Activated T-helper 1 cell treated with anti-CD3 and anti-CD28 coated beads, Interleukin-12 subunit alpha, Interleukin-12 subunit beta, Interleukin-2, Interleukin-4 antibody, amounts not matched to agents 30 ng/mL and 10 ng/mL and 1 ng/mL, durations not matched to agents 14 hours and 24 hours and 36 hours (primary cell): ENCODE results near the gene CYBA. TPM values are rescaled to one million over a fixed set of nuclear protein-coding genes. Genes with fewer than 3 reads are reported as not detected.

Experiments
- DNase-seq: peaks from one replicate; pipeline ENCODE4 v3.0.0; 2021; ENCODE audit warnings: low spot score
- H3K27ac Mint-ChIP-seq: one replicate; pipeline ENCODE4 v1.8.0; 2021; ENCODE audit warnings: mild to moderate bottlenecking, mixed read lengths
- H3K27me3 Mint-ChIP-seq: one replicate; pipeline ENCODE4 v1.8.0; 2022; ENCODE audit warnings: mild to moderate bottlenecking, moderate library complexity, mixed read lengths; ENCODE audit not compliant: insufficient read depth
- H3K36me3 Mint-ChIP-seq: one replicate; pipeline ENCODE4 v1.8.0; 2021; ENCODE audit warnings: low read depth, mixed read lengths
- H3K4me1 Mint-ChIP-seq: one replicate; pipeline ENCODE4 v1.8.0; 2021; ENCODE audit warnings: low read depth, mixed read lengths
- H3K4me3 Mint-ChIP-seq: one replicate; pipeline ENCODE4 v1.8.0; 2021; ENCODE audit warnings: mild to moderate bottlenecking, moderate library complexity, mixed read lengths
- H3K9me3 Mint-ChIP-seq: one replicate; pipeline ENCODE4 v1.8.0; 2021; ENCODE audit warnings: mixed read lengths
- intact Hi-C: fragments of 100-400 bp; cut with micrococcal nuclease; formaldehyde crosslinking; loops from one replicate; pipeline ENCODE4 v1.15.1; 2024
- total RNA-seq: library from RNA; stranded (reverse); gene quantifications from 2 replicates; pipeline ENCODE4 v1.2.3, GENCODE V29; 2022

CYBA gene
- 218 and 219 TPM in 2 replicates for total RNA-seq

DNA sequence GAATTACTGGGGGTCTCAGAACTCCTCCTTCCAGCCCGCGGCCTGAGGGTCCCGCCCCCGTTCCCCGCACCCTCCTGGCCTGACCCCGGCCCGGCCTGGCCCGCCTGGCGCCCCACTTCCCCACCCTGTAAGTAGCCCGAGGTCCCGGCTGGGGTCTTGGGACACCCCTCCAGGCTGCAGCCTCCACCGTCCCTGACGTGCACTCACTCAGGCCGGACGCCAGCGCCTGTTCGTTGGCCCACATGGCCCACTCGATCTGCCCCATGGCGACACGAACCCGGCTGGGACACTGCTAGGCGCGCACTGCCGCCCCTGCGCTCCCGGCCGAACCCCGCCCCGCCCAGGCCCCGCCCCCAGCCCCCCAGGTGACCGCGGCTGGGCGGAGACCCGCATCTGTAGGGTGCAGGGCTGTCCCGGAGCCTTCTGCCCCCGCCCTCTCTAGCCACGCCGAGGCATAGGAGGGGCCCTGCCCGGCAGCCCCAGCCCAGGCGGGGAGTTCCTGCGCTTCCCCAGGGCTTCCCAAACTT, at the start of gene CYBA:
TSS of gene CYBA (minus strand) at position 305 of the 527 bp plus-strand sequence. CDS start at position 265, 40 bp downstream.
- Mint-ChIP-seq H3K4me3 (peak within 1 kb of the TSS; percentile 88), H3K27ac (peak within 1 kb of the TSS; percentile 96), H3K27me3 (no peaks in the 10 kb centered on the region), H3K9me3 (no peaks in the 10 kb centered on the region), H3K36me3 (peaks cover 16% of the 10 kb centered on the region), H3K4me1 (peaks cover 13% of the 10 kb centered on the region)
- intact Hi-C loops, result loop anchor here (1.0 to 2.0 kb wide), 7 partner anchors 12 to 199 kb away; partner anchors contain the start of genes CTU2, MVD, RNF166 and SNAI3
- DNase-seq, result peak; percentile 88

DNA sequence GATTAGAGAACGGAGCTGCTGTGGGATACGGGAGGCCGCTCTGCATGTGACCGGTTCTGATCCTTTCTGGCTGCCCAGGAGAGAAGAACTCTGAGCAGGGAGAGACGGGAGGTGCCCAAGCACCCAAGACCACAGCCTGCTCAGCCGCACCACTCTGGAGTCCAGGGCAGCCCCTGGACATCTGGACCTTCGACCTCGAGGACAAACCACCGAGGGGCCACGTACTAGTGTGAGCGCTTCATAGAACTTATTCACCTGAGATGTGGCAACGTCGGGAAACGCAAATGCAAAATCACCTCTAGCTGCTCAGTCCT, 49.4 kb upstream of the CYBA start:
- Mint-ChIP-seq H3K4me1 (peaks cover 55% of the 10 kb centered on the region), H3K27me3 (no peaks in the 10 kb centered on the region)

DNA sequence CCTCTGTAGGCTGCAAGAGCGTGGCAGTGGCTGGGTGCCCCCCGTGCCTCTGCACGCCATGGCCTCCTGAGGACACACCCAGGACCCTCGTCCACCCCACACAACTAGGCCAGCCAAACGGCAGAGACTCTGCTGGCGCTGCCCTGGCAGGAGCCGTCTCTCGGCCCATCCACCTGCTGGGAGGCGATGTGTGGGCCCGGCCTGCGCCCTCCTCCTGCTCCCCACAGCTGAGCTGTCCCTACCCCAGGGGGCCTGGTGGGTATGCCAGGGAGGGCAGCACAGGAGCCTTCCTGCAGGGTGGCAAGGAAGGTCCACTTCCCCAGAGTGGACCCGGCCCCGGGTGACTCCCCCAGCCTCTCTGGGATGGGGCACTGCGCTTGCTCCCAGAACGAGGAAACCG, 48.3 kb upstream of the CYBA start:
- Mint-ChIP-seq H3K4me1 (peaks cover 46% of the 10 kb centered on the region), H3K27ac (no peak overlapping the region)
- intact Hi-C loops, result no loop called here

More for the DNA sequence above, 49.4 kb upstream of the CYBA start:
- Mint-ChIP-seq H3K27ac (peak overlapping the region; percentile 94), H3K36me3 (peaks cover 22% of the 10 kb centered on the region), H3K9me3 (no peaks in the 10 kb centered on the region), H3K4me3 (peak overlapping the region; percentile 89)
- DNase-seq, result no peak
- intact Hi-C loops, result loop anchor here (5.0 to 10.0 kb wide), 4 partner anchors 63 to 745 kb away; partner anchors contain the start of genes BANP, CDT1 and IL17C

DNA sequence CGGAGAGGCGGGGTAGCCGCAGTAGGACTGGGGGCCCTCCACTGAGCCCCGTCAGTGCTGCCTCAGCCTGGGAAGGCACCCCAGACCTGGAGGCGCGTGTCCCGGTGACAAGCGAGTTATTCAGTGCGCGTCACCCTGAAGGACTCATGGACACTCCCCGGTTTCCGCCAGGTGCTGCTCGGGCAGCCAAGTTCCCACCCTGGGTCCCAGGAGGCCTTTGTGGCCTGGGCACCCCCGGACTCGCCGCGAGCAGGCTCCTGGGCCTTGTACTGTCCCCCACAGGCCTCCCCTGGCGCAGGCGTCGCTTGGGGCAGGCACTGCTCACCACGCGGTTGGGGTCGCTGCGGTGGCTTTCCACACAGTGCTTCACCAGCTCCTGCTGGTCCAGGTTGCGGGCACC, 47.8 kb upstream of the CYBA start:
- H3K4me1 Mint-ChIP-seq, result peaks cover 40% of the 10 kb centered on the region
- H3K36me3 Mint-ChIP-seq, result peaks cover 20% of the 10 kb centered on the region
- H3K9me3 Mint-ChIP-seq, result no peaks in the 10 kb centered on the region
- H3K27me3 Mint-ChIP-seq, result no peaks in the 10 kb centered on the region
- intact Hi-C loops, result no loop called here
- no peak overlapping the region for H3K27ac Mint-ChIP-seq
- no peak for DNase-seq
- H3K4me3 Mint-ChIP-seq, result no peak overlapping the region

More for the DNA sequence above, 48.3 kb upstream of the CYBA start:
- no peak for DNase-seq
- no peaks in the 10 kb centered on the region for H3K27me3 Mint-ChIP-seq
- H3K4me3 Mint-ChIP-seq, result no peak overlapping the region
- peaks cover 23% of the 10 kb centered on the region for H3K36me3 Mint-ChIP-seq
- H3K9me3 Mint-ChIP-seq, result no peaks in the 10 kb centered on the region

DNA sequence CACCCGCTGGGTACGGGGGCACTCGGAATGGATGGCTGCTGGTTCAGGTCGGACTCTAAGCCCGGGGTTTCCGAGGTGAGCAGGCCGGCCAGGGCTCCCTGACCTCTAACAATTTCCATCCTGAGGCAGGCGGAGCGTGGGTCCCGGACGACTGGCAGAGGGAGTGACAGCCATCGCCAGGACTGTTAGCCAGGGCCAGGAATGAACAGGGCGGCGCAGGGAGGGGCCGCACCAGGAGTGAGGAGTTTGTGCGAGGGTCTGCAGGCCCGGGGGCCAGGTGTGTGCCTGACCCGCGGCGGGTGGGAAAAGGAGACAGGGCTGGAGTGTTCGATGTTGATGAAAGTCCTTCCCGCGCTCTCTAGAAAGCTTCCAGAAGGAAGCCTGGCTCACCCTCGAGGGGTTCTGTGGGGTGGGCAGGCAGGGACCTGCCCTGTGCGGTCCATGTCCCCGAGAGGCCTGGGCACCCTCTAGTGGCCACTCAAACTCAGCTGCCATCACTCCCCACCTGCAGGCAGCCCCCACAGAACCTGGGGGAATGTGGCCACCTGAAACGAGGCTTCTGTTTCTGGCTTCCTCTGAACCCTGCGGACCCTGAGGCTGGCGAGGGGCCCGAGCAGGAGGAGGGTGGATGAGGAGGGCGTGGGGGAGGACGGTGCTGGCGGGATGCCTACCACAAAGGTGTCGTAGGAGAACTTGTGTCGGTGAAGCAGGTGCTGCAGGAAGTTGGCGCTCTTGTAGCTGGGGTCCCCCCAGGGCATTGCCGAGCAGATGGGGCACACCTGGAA, 47.2 kb upstream of the CYBA start:
- no peak for DNase-seq
- Mint-ChIP-seq H3K36me3 (peaks cover 20% of the 10 kb centered on the region), H3K4me3 (no peak overlapping the region), H3K27me3 (no peaks in the 10 kb centered on the region), H3K9me3 (no peaks in the 10 kb centered on the region), H3K27ac (no peak overlapping the region), H3K4me1 (peaks cover 36% of the 10 kb centered on the region)
- intact Hi-C loops, result no loop called here

DNA sequence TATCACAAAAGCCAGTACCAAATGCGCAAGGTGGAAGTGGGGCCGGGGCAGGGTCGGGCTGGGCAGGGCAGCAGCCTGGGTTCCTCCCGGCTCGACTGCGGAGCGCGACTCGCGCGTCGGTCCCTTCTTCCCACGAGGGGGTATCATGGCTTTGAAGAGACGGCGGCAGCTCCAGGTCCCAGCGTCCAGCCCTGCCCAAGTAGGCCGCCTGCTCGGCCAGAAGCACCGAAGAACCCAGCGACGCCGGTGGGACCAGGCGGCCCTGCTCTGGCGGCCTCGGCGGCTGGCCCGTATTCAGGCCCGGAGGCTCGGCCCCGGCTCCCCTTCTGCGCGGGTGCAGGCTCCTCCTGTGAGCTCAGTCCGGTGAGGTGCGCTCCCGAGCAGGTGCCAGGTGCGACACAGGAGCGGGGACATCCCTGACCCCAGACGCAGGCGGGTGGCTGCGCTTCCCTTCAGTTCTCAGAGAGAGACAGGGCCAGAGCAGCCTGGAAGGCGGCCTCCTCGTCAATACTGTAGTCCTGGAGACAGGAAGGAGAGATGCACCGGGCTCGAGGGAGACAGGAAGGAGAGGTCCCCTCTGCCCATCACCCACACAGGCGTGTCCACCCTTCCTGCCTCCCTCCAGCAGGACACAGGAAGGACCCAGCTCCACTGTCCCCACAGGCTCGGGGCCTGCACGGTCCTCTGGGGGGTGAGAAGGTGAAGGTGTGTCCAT, 46.4 kb upstream of the CYBA start:
- intact Hi-C loops, result no loop called here
- Mint-ChIP-seq H3K36me3 (peaks cover 15% of the 10 kb centered on the region), H3K27me3 (no peaks in the 10 kb centered on the region), H3K4me3 (no peak overlapping the region), H3K27ac (no peak overlapping the region), H3K9me3 (no peaks in the 10 kb centered on the region), H3K4me1 (peaks cover 36% of the 10 kb centered on the region)
- no peak for DNase-seq

DNA sequence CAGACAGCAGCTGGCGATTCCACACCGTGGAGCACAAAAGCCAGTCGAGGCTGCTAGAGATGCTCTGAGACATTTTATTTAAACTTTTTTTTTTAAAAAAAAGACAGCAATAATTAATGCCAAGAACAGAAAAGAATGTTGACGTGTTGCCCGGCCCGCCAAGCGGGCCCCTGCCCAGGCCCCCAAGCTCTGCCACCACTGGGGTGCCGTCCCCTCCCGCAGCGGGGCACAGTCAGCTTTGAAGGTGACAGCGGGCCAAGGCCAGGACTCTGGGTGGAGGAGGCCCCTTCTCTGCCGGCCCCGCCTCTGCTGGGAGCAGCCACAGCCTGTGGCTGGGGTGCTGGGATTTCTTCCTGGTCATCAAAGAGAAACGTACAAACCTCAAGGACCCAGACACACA, 45.6 kb upstream of the CYBA start:
- Mint-ChIP-seq H3K36me3 (peaks cover 15% of the 10 kb centered on the region), H3K27me3 (no peaks in the 10 kb centered on the region), H3K9me3 (no peaks in the 10 kb centered on the region), H3K4me1 (peaks cover 36% of the 10 kb centered on the region), H3K4me3 (no peak overlapping the region), H3K27ac (no peak overlapping the region)
- no peak for DNase-seq
- intact Hi-C loops, result no loop called here

DNA sequence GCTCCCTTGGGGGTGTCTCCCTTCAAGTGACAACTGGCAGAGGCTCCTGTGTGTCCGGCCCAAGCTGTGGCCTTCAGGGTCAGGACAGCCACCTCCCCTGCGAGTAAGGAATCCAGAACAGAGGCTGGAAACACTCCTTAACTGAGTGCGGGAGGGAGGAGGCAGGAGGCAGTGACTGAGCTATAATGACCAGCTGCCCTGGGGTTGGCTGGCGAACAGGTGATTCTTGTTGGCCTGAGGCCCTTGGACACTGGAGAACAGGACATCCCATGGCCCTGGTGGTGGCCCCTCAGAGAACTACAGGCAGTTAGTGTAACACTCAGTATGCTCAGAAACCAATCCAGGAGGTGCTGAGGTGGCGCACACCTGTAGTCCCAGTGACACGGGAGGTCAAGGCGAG, 44.9 kb upstream of the CYBA start:
- Mint-ChIP-seq H3K27ac (no peak overlapping the region), H3K36me3 (peaks cover 15% of the 10 kb centered on the region), H3K4me1 (peaks cover 37% of the 10 kb centered on the region), H3K4me3 (no peak overlapping the region), H3K27me3 (no peaks in the 10 kb centered on the region), H3K9me3 (no peaks in the 10 kb centered on the region)
- intact Hi-C loops, result no loop called here
- DNase-seq, result no peak

DNA sequence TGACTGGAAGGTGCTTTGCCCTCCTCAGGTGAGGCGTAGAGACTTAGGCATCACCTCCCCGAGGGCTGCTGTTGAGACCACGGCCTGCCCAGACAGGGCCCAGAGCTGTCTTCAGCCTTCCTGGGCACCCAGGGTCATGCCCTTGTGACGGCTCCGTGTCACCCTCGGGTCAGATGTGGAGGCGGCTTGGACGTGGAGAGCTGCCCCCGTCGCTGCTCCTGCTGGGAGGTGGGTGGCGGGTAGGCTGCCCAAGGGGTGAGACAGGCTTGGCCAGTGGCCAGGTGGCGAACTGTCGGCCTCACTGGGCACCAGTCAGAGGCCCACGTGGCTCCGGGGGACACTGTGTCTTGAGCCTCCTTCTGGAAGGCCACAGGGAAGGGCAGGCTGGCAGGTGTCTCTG, 44.4 kb upstream of the CYBA start:
- no peaks in the 10 kb centered on the region for H3K27me3 Mint-ChIP-seq

DNA sequence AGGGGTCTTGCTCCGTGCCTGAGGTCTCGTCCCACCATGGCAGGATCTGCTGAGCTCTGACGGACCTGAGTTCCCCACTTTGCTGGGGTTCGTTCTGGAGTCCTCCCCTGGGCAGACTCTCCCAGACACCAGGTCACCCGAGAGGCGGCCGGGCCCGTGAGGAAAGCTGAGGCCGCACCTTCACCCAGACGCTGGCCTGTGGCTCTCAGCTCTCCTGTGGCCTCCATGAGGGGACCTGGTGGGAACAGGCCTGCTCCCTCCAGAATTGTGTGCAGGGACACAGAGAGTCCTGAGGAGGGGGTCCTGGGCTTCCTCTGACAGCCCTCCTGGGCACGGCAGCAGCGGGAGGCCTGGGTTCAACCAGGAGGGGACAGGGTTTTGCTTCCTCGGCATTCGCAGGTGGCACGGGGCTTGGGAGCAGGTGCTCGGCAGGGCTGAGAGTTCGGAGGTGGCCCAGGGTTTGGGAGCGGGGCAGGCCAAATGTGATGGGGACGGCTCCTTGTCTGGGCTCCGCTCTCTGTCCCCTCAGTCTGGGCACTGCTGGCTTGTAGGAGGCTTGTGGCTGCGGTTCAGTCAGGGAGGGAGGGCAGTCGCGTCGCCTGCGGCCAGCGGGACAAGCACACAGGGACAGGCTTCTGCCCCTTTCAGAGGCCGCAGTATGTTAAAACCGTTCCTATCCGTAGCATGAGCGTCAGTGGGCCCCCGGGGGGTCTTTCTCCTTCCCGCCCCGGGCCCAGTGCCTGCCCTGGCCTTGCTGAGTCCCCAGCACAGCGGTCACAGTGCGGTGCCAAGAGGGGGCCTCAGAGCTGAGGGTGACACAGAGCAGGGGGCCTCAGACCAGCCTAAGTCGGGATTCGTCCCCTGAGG, 43.6 kb upstream of the CYBA start:
- H3K4me1 Mint-ChIP-seq, result peaks cover 33% of the 10 kb centered on the region
- peaks cover 10% of the 10 kb centered on the region for H3K36me3 Mint-ChIP-seq
- H3K27ac Mint-ChIP-seq, result no peak overlapping the region
- no peak overlapping the region for H3K4me3 Mint-ChIP-seq
- no peaks in the 10 kb centered on the region for H3K9me3 Mint-ChIP-seq
- intact Hi-C loops, result no loop called here
- no peak for DNase-seq
- no peaks in the 10 kb centered on the region for H3K27me3 Mint-ChIP-seq

More for the DNA sequence above, 44.4 kb upstream of the CYBA start:
- DNase-seq, result no peak
- Mint-ChIP-seq H3K36me3 (peaks cover 15% of the 10 kb centered on the region), H3K4me1 (peaks cover 37% of the 10 kb centered on the region), H3K4me3 (no peak overlapping the region), H3K9me3 (no peaks in the 10 kb centered on the region), H3K27ac (no peak overlapping the region)
- intact Hi-C loops, result no loop called here

DNA sequence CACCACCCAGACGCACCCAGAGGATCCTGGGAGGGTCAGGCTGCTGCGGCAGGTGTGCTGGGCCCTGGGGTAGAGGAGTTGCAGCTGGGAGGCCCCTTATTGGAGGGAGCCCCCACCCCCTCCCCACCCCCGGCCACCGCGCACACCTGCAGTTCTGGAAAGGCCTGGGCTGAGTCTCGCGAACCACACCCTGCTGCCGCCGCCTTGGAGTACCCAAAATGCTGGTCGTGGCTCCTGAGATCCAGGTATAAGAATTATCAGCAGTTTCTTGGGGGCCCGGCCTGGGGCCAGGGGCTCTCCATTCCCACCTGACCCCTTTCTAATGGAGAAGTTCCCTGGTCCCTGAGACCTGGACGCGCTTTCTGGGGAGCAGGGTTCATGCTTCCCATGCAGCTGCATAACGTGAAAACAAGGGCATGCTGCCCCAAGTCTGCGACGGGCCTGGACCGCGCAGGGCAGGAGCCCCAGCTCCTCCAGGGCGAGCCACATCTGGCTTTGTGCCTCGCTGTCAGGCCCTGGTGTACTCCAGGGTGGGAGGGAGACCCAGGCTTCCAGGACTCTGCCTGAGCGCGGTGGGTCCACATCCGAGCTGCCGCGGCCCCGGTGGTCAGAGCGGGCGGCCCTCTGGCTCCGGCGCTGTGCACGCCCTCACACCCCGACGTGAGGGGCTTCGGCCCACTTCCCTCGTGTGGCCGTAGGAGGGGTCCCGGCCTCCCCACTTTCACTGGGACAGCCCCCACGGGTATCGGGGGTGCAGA, 42.7 kb upstream of the CYBA start:
- H3K27ac Mint-ChIP-seq, result no peak overlapping the region
- H3K4me1 Mint-ChIP-seq, result peaks cover 32% of the 10 kb centered on the region
- no peaks in the 10 kb centered on the region for H3K27me3 Mint-ChIP-seq
- no peak for DNase-seq
- H3K4me3 Mint-ChIP-seq, result no peak overlapping the region
- no peaks in the 10 kb centered on the region for H3K9me3 Mint-ChIP-seq
- intact Hi-C loops, result no loop called here
- peaks cover 10% of the 10 kb centered on the region for H3K36me3 Mint-ChIP-seq

DNA sequence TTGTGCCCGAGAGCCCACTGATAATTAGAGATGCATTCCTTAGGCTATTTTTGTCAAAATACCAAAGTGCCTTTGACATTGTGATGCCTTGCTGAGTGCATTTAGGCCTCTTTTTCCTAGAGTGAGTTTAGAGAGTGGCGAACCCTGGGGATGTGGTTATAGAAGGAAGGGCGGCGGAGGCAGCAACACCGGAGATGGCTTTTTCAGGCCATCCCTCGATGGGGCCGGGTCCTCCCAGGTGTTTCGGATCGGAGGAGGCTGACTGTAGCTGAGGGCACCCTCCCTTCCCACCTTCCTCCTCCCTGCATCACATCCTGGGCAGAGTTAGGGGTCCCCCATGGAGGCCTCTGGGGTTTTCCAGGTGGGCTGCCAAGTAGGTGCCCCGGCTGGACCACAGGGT, 42.0 kb upstream of the CYBA start:
- DNase-seq, result no peak
- no peaks in the 10 kb centered on the region for H3K27me3 Mint-ChIP-seq
- peaks cover 7% of the 10 kb centered on the region for H3K36me3 Mint-ChIP-seq
- H3K4me1 Mint-ChIP-seq, result peaks cover 35% of the 10 kb centered on the region
- H3K9me3 Mint-ChIP-seq, result no peaks in the 10 kb centered on the region
- H3K4me3 Mint-ChIP-seq, result no peak overlapping the region
- H3K27ac Mint-ChIP-seq, result no peak overlapping the region
- intact Hi-C loops, result no loop called here
